ENCODE results near the gene RGSL1. TPM values are rescaled to one million over a fixed set of nuclear protein-coding genes. Genes with fewer than 3 reads are reported as not detected.

RGSL1 gene
- total RNA-seq, 1 donor, result not detected

DNA sequence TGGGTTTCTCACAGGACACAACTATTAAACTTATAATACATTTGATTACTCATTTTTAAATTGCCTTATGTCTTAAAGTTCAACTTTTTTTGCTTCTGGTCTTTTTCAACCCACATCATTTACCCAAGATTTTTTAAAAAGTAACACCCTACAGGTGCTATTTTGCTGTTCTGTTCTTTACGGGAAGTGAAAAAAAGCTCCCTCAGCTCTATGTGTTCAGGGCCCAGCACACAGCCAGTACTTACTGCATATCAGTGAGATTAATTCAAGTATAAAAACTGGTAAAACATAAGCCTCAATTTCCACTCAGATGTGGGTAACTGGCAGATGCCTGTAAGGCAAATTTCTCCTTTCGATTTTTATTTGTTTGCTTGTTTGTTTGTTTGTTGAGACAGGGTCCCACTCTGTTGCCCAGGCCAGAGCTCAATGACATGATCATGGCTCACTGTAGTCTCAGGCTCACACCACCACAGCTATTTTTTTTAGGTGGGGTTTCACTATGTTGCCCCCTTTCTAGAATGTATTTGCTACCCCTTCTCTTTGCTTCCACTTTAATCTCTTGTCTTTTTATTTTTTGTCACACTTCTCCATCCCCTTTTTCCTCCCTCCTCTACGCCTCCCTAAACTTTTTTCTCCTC is 118.8 kb downstream of the RGSL1 start:
- Histone ChIP-seq H2AFZ (ENCODE audit: low read length) (no peak overlapping the region), H3K4me1 (ENCODE audit: insufficient read depth, low read length) (no peaks in the 10 kb centered on the region), H3K9me3 (ENCODE audit: low read depth, low read length) (no peaks in the 10 kb centered on the region), H4K20me1 (ENCODE audit: insufficient read depth, low read length) (no peaks in the 10 kb centered on the region), H3K79me2 (ENCODE audit: insufficient read depth, low read length) (no peaks in the 10 kb centered on the region), H3K36me3 (ENCODE audit: insufficient read depth, low read length) (no peaks in the 10 kb centered on the region), H3K27ac (ENCODE audit: low read depth, low read length) (no peak overlapping the region), H3K4me2 (ENCODE audit: insufficient read depth, low read length) (no peak overlapping the region), H3K27me3 (ENCODE audit: insufficient read depth, low read length) (no peaks in the 10 kb centered on the region), H3K4me3 (ENCODE audit: insufficient read depth, low read length) (no peak overlapping the region)
- TF ChIP-seq, protein P1, sequence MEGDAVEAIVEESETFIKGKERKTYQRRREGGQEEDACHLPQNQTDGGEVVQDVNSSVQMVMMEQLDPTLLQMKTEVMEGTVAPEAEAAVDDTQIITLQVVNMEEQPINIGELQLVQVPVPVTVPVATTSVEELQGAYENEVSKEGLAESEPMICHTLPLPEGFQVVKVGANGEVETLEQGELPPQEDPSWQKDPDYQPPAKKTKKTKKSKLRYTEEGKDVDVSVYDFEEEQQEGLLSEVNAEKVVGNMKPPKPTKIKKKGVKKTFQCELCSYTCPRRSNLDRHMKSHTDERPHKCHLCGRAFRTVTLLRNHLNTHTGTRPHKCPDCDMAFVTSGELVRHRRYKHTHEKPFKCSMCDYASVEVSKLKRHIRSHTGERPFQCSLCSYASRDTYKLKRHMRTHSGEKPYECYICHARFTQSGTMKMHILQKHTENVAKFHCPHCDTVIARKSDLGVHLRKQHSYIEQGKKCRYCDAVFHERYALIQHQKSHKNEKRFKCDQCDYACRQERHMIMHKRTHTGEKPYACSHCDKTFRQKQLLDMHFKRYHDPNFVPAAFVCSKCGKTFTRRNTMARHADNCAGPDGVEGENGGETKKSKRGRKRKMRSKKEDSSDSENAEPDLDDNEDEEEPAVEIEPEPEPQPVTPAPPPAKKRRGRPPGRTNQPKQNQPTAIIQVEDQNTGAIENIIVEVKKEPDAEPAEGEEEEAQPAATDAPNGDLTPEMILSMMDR (IDR thresholded peaks at IDR 0.05; ENCODE audit: extremely low read depth, low read depth, low read length), result no peak
- no peak for DNase-seq (ENCODE audit: insufficient read length, low spot score, missing footprints)

DNA sequence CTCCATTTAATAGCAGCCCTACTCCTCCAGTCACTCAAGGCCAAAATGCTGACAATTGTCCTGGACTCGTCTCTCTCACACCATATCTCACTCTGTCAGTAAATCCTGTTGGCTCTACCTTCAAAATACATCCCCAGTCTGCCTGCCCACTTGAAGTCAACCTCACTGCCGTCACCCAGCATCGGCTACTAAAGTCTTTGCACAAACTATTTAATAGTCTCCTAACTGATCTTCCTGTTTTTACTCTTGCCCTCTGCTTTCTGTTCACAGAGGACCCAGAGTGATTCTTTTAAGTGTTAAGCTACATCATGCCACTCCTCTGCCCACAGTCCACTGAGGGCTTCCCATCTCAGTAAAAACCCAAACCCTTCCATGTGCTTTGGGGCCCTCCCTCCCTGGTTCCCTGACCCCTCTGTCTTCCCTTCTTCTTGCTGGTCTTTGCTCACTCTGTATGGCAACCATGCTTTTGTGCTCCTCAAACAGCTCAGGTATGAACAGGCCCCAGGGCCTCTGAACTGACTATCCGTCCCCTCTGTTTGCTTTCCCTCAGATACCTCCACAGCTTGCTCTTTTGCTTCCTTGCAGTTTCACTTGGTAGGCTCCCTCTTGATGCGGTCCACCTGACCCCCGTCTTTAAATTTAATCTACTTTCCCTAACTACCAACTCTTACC is 120.1 kb downstream of the RGSL1 start:
- H3K4me2 ChIP-seq (ENCODE audit: insufficient read depth, low read length), result no peak overlapping the region
- no peaks in the 10 kb centered on the region for H3K27me3 ChIP-seq (ENCODE audit: insufficient read depth, low read length)
- no peak overlapping the region for H3K27ac ChIP-seq (ENCODE audit: low read depth, low read length)
- H3K4me1 ChIP-seq (ENCODE audit: insufficient read depth, low read length), result no peaks in the 10 kb centered on the region
- H3K4me3 ChIP-seq (ENCODE audit: insufficient read depth, low read length), result no peak overlapping the region
- no peaks in the 10 kb centered on the region for H4K20me1 ChIP-seq (ENCODE audit: insufficient read depth, low read length)
- no peak overlapping the region for H2AFZ ChIP-seq (ENCODE audit: low read length)
- DNase-seq (ENCODE audit: insufficient read length, low spot score, missing footprints), result no peak
- H3K9me3 ChIP-seq (ENCODE audit: low read depth, low read length), result no peaks in the 10 kb centered on the region
- TF ChIP-seq, protein P1 (IDR thresholded peaks at IDR 0.05; ENCODE audit: extremely low read depth, low read depth, low read length), result no peak
- H3K79me2 ChIP-seq (ENCODE audit: insufficient read depth, low read length), result no peaks in the 10 kb centered on the region
- H3K36me3 ChIP-seq (ENCODE audit: insufficient read depth, low read length), result no peaks in the 10 kb centered on the region

DNA sequence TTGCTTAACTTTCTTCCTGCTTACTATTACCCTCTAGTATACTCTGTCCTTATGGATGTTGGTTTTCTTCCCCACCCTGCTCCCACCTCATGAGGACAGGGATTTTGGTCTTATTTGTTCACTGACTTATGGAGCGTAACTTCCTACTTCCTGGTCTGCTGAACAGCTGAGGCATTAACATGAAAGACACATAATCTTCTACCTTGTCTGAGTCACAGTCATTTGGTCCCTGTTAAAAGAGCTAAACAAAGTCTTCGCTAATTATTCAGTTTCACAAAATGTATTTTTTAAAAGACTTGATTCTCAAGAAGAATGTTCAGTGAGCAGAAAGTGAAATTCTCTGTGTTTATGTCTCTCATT is 120.6 kb downstream of the RGSL1 start:
- Histone ChIP-seq H3K4me2 (ENCODE audit: insufficient read depth, low read length) (no peak overlapping the region), H4K20me1 (ENCODE audit: insufficient read depth, low read length) (no peaks in the 10 kb centered on the region), H3K27ac (ENCODE audit: low read depth, low read length) (no peak overlapping the region), H3K4me3 (ENCODE audit: insufficient read depth, low read length) (no peak overlapping the region), H3K27me3 (ENCODE audit: insufficient read depth, low read length) (no peaks in the 10 kb centered on the region), H3K79me2 (ENCODE audit: insufficient read depth, low read length) (no peaks in the 10 kb centered on the region), H2AFZ (ENCODE audit: low read length) (no peak overlapping the region), H3K36me3 (ENCODE audit: insufficient read depth, low read length) (no peaks in the 10 kb centered on the region), H3K4me1 (ENCODE audit: insufficient read depth, low read length) (peaks cover 5% of the 10 kb centered on the region), H3K9me3 (ENCODE audit: low read depth, low read length) (no peaks in the 10 kb centered on the region)
- TF ChIP-seq, protein P1 (IDR thresholded peaks at IDR 0.05; ENCODE audit: extremely low read depth, low read depth, low read length), result no peak
- DNase-seq (ENCODE audit: insufficient read length, low spot score, missing footprints), result no peak

DNA sequence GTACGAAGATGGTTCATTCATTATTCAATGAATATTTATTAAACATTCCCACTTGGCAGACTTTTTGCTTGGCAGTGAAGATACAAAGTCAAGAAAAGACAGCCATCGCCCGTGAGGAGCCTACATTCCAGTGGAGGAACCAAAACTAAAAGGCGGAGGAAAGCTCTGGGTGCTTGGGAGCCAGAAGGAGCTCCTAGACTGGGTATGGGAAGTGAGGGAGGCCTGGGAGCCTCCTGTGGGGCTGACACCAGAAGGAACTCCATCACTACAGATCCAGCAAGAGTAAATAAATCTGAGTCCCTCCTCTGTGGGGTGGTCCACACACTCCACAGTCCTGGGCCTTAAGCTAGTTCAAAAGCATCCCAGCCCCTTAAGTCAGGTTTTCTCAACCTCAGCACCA is 124.2 kb downstream of the RGSL1 start:
- Histone ChIP-seq H3K4me3 (ENCODE audit: insufficient read depth, low read length) (no peak overlapping the region), H3K36me3 (ENCODE audit: insufficient read depth, low read length) (peaks cover under 1% of the 10 kb centered on the region), H3K79me2 (ENCODE audit: insufficient read depth, low read length) (no peaks in the 10 kb centered on the region), H4K20me1 (ENCODE audit: insufficient read depth, low read length) (no peaks in the 10 kb centered on the region), H3K4me1 (ENCODE audit: insufficient read depth, low read length) (peaks cover 9% of the 10 kb centered on the region), H3K27me3 (ENCODE audit: insufficient read depth, low read length) (no peaks in the 10 kb centered on the region), H3K9me3 (ENCODE audit: low read depth, low read length) (no peaks in the 10 kb centered on the region), H3K4me2 (ENCODE audit: insufficient read depth, low read length) (no peak overlapping the region), H3K27ac (ENCODE audit: low read depth, low read length) (no peak overlapping the region), H2AFZ (ENCODE audit: low read length) (no peak overlapping the region)
- DNase-seq (ENCODE audit: insufficient read length, low spot score, missing footprints), result no peak
- TF ChIP-seq, protein P1 (IDR thresholded peaks at IDR 0.05; ENCODE audit: extremely low read depth, low read depth, low read length), result no peak

All from osteoblast (primary cell).